B cell (primary cell): ENCODE data around the gene ABCC1. TPM values are rescaled to one million over a fixed set of nuclear protein-coding genes. Genes with fewer than 3 reads are reported as not detected.

ENCODE experiments used
- ATAC-seq: fragments of 200-7000 bp; cut with Tn5 transposase; one replicate; pipeline ENCODE4 v1.10.0; 2021; ENCODE audit warnings: low read depth, mild to moderate bottlenecking, moderate number of reproducible peaks, moderate library complexity
- CTCF ChIA-PET: fragments of 350-600 bp; sonication (Branson Sonifier 250); formaldehyde crosslinking; loops from one replicate; lab custom pipeline; 2021; ENCODE audit warnings: antibody characterized with exemption, inconsistent platforms; lab: Charles Lee
- POLR2A ChIA-PET: fragments of 350-600 bp; sonication (Branson Sonifier 250); formaldehyde crosslinking; loops from one replicate; lab custom pipeline; 2021; ENCODE audit warnings: antibody characterized with exemption; lab: Charles Lee
- DNase-seq: peaks from one replicate; pipeline ENCODE4 v3.0.0; 2013
- H2AFZ ChIP-seq: 2 replicates; pipeline ENCODE4 v1.6.1; 2012; ENCODE audit warnings: mild to moderate bottlenecking, low read depth, low read length; ENCODE audit not compliant: insufficient read depth, poor library complexity, severe bottlenecking
- H3K27ac ChIP-seq, 2 donors: 1 replicate in 1 of 2; 2 replicates in 1 of 2; pipeline ENCODE4 v1.5.1; 2012 to 2013; ENCODE audit warnings: low read length in 2 of 2, mild to moderate bottlenecking in 2 of 2, moderate library complexity in 1 of 2
- H3K27me3 ChIP-seq, 4 experiments: fragments of 200-600 bp in 1 of 4; sonication (generic) in 1 of 4; replicated peaks in 1 of 4; 1 replicate in 2 of 4; 2 replicates in 2 of 4; pipeline versions ENCODE4 v1.6.1 to v1.7.0; 2013 to 2016; ENCODE audit warnings: low read length in 3 of 4, mild to moderate bottlenecking in 2 of 4, mixed read lengths in 1 of 4, moderate library complexity in 1 of 4; ENCODE audit not compliant: insufficient read depth in 4 of 4, control insufficient read depth in 3 of 4; ENCODE audit errors: control extremely low read depth in 1 of 4
- H3K36me3 ChIP-seq, 2 experiments: replicated peaks in 1 of 2; 1 replicate in 1 of 2; 2 replicates in 1 of 2; pipeline versions ENCODE4 v1.6.1 to v1.7.1; 2013; ENCODE audit warnings: low read length in 1 of 2; ENCODE audit not compliant: insufficient read depth in 2 of 2, control insufficient read depth in 1 of 2; ENCODE audit errors: control extremely low read depth in 1 of 2, extremely low read depth in 1 of 2
- H3K4me1 ChIP-seq, 2 donors: fragments of 200-600 bp in 1 of 2; sonication (generic) in 1 of 2; 1 replicate in 1 of 2; 2 replicates in 1 of 2; pipeline versions ENCODE4 v1.5.1 to v1.6.1; 2013 to 2017; ENCODE audit warnings: low read length in 2 of 2; ENCODE audit not compliant: control insufficient read depth in 2 of 2, insufficient read depth in 2 of 2
- H3K4me2 ChIP-seq: replicated peaks from 2 replicates; pipeline ENCODE3; 2012; ENCODE audit warnings: mild to moderate bottlenecking, low read depth, low read length; ENCODE audit not compliant: poor library complexity, severe bottlenecking
- H3K4me3 ChIP-seq, 5 experiments: fragments of 200-600 bp in 1 of 5; sonication (generic) in 1 of 5; 1 replicate in 3 of 5; 2 replicates in 2 of 5; pipeline versions ENCODE4 v1.5.1 to v1.7.0; 2011 to 2016; ENCODE audit warnings: low read length in 4 of 5, mild to moderate bottlenecking in 4 of 5, low read depth in 2 of 5, control low read depth in 1 of 5, moderate library complexity in 1 of 5; ENCODE audit not compliant: insufficient read depth in 1 of 5; ENCODE audit errors: control extremely low read depth in 1 of 5, extremely low read depth in 1 of 5
- H3K79me2 ChIP-seq: fragments of 200-600 bp; sonication (generic); one replicate; pipeline ENCODE4 v1.6.0; 2016; ENCODE audit warnings: low read length; ENCODE audit not compliant: control insufficient read depth, insufficient read depth
- H3K9ac ChIP-seq: fragments of 200-600 bp; sonication (generic); 2 replicates; pipeline ENCODE4 v1.6.1; 2017; ENCODE audit warnings: mild to moderate bottlenecking, low read length, moderate library complexity
- H3K9me3 ChIP-seq, 3 donors: one replicate each; pipeline versions ENCODE4 v1.6.1 to v1.7.1; 2013; ENCODE audit warnings: low read length in 2 of 3; ENCODE audit not compliant: control insufficient read depth in 2 of 3, insufficient read depth in 1 of 3; ENCODE audit errors: control extremely low read depth in 1 of 3
- H4K20me1 ChIP-seq: 2 replicates; pipeline ENCODE4 v1.6.0; 2012; ENCODE audit warnings: mild to moderate bottlenecking, low read length; ENCODE audit not compliant: insufficient read depth, control insufficient read depth, poor library complexity, severe bottlenecking
- H3K27ac Mint-ChIP-seq: one replicate; pipeline ENCODE4 v1.8.0; 2021; ENCODE audit warnings: mixed read lengths
- H3K27me3 Mint-ChIP-seq: one replicate; pipeline ENCODE4 v1.8.0; 2021; ENCODE audit warnings: mixed read lengths
- H3K4me1 Mint-ChIP-seq: one replicate; pipeline ENCODE4 v1.8.0; 2021; ENCODE audit warnings: mixed read lengths
- H3K4me3 Mint-ChIP-seq: one replicate; pipeline ENCODE4 v1.8.0; 2021; ENCODE audit warnings: mixed read lengths
- H3K9me3 Mint-ChIP-seq: one replicate; pipeline ENCODE4 v1.8.0; 2022; ENCODE audit warnings: mixed read lengths; ENCODE audit not compliant: insufficient read depth
- CTCF ChIP-seq: fragments of 200-600 bp; IDR thresholded peaks from one replicate; pipeline ENCODE4 v1.8.0; 2022; ENCODE audit warnings: antibody characterized with exemption, mild to moderate bottlenecking
- EZH2 ChIP-seq: IDR thresholded peaks from 2 replicates; pipeline ENCODE4 v1.6.1; 2012; ENCODE audit warnings: borderline replicate concordance, low read depth, mild to moderate bottlenecking, moderate library complexity, low read length; ENCODE audit not compliant: insufficient read depth, poor library complexity, severe bottlenecking
- WGBS: methylation state at CpG from one replicate; pipeline ENCODE4 v1.1.5; 2013; ENCODE audit warnings: missing lambda C conversion rate; ENCODE audit not compliant: insufficient coverage; 5-methylcytosine and 5-hydroxymethylcytosine counted together
- intact Hi-C: fragments of 100-400 bp; cut with micrococcal nuclease; formaldehyde crosslinking; loops from one replicate; pipeline ENCODE4 v1.10.0; 2022
- polyA plus RNA-seq: library from polyadenylated mRNA; depleted of rRNA; stranded (reverse); fragments of >200 nt; gene quantifications from 2 replicates; pipeline ENCODE4 v1.2.3, GENCODE V29; 2012
- total RNA-seq, 2 donors: library from RNA; stranded (reverse); fragments of 120-200 nt in 1 of 2; gene quantifications; 1 replicate in 1 of 2; 2 replicates in 1 of 2; pipeline versions ENCODE4 v1.2.3 to v1.2.4, GENCODE V29; 2013 to 2022

Gene ABCC1
- total and polyA plus RNA-seq, 2 donors (not counting 1 experiment from before 2014, with no cell fraction given) = 21.8 to 73.0 TPM

GRCh38 chr16:15903960-15904359, 45.5 kb upstream of the ABCC1 start:
- Histone ChIP-seq H3K4me1 (peaks cover 3 to 5% of the 10 kb centered on the region in 2 donors), H3K27me3 (no peaks in the 10 kb centered on the region), H3K9ac (no peak overlapping the region), H3K36me3 (no peaks in the 10 kb centered on the region), H3K4me3 (no peak overlapping the region), H3K9me3 (peaks cover 0 to 4% (median 0%) of the 10 kb centered on the region in 3 donors), H2AFZ (no peak overlapping the region), H3K79me2 (no peaks in the 10 kb centered on the region), H3K4me2 (no peak overlapping the region), H3K27ac (no peak overlapping the region), H4K20me1 (no peaks in the 10 kb centered on the region)
- TF ChIP-seq EZH2 (no peak), CTCF (no peak)
- H3K9me3 Mint-ChIP-seq = no peaks in the 10 kb centered on the region
- intact Hi-C loops = no loop called here
- H3K27ac Mint-ChIP-seq = no peak overlapping the region
- 100% methylated on average over 3 of the region's 5 CpGs for WGBS
- ChIA-PET CTCF (no interaction called here), POLR2A (no interaction called here)
- H3K4me1 Mint-ChIP-seq = peaks cover 18% of the 10 kb centered on the region
- DNase-seq = no peak
- H3K4me3 Mint-ChIP-seq = no peak overlapping the region
- ATAC-seq = no peak
- no peaks in the 10 kb centered on the region for H3K27me3 Mint-ChIP-seq

GRCh38 chr16:15906439-15906838, 43.0 kb upstream of the ABCC1 start:
- H3K9me3 Mint-ChIP-seq = no peaks in the 10 kb centered on the region
- H3K9me3 ChIP-seq = peaks cover 0 to 4% (median 0%) of the 10 kb centered on the region in 3 donors
- no peak overlapping the region for H3K4me2 ChIP-seq
- intact Hi-C loops = no loop called here
- no peak overlapping the region for H3K9ac ChIP-seq
- H3K79me2 ChIP-seq = no peaks in the 10 kb centered on the region
- POLR2A ChIA-PET = no interaction called here
- H3K27ac ChIP-seq = no peak overlapping the region
- H3K36me3 ChIP-seq = no peaks in the 10 kb centered on the region
- WGBS = 100% methylated on average over 2 of the region's 2 CpGs
- no peaks in the 10 kb centered on the region for H4K20me1 ChIP-seq
- TF ChIP-seq EZH2 = no peak
- no peak for TF ChIP-seq CTCF
- no peak overlapping the region for H2AFZ ChIP-seq
- peaks cover 0 to 3% of the 10 kb centered on the region in 2 donors for H3K4me1 ChIP-seq
- peaks cover 9% of the 10 kb centered on the region for H3K4me1 Mint-ChIP-seq
- DNase-seq (no peak), ATAC-seq (no peak)
- H3K27ac Mint-ChIP-seq = no peak overlapping the region
- no peak overlapping the region for H3K4me3 ChIP-seq
- H3K4me3 Mint-ChIP-seq = no peak overlapping the region
- H3K27me3 ChIP-seq = no peaks in the 10 kb centered on the region
- H3K27me3 Mint-ChIP-seq = no peaks in the 10 kb centered on the region
- CTCF ChIA-PET = no interaction called here
